ENCODE results near the gene ADIG.

The ADIG gene

GRCh38 chr20:38547288-38548085 is 33.5 kb upstream of the ADIG start:
- TF ChIP-seq CTCF (conservative IDR thresholded peaks at IDR 0.05): no peak
- peak overlapping the region; percentile 71 for H3K27ac ChIP-seq

GRCh38 chr20:38548356-38549083 is 32.5 kb upstream of the ADIG start:
- H3K27ac ChIP-seq: peak overlapping the region; percentile 71
- TF ChIP-seq CTCF (conservative IDR thresholded peaks at IDR 0.05): no peak

- no peak for TF ChIP-seq CTCF (conservative IDR thresholded peaks at IDR 0.05)
Observed at GRCh38 chr20:38550274-38550673, 30.7 kb upstream of the ADIG start.

GRCh38 chr20:38551056-38551626 is 29.9 kb upstream of the ADIG start:
- H3K27ac ChIP-seq: no peak overlapping the region
- TF ChIP-seq CTCF (conservative IDR thresholded peaks at IDR 0.05): no peak

More at GRCh38 chr20:38550274-38550673, 30.7 kb upstream of the ADIG start:
- no peak overlapping the region for H3K27ac ChIP-seq

GRCh38 chr20:38554986-38555385 is 26.0 kb upstream of the ADIG start:
- TF ChIP-seq CTCF (conservative IDR thresholded peaks at IDR 0.05): no peak

GRCh38 chr20:38555395-38555794 is 25.6 kb upstream of the ADIG start:
- TF ChIP-seq CTCF (conservative IDR thresholded peaks at IDR 0.05): no peak
- no peak overlapping the region for H3K27ac ChIP-seq

More at GRCh38 chr20:38554986-38555385, 26.0 kb upstream of the ADIG start:
- H3K27ac ChIP-seq: no peak overlapping the region

- no peak overlapping the region for H3K27ac ChIP-seq
- TF ChIP-seq CTCF (conservative IDR thresholded peaks at IDR 0.05): no peak
Observed at GRCh38 chr20:38557174-38557573, 23.8 kb upstream of the ADIG start.

Measured in VCaP (cell line).